ENCODE measurements around the gene GRAMD2B.
"Not testable (repeated sequence)": the region's sequence is repeated elsewhere in the genome, so short reads cannot be mapped to it uniquely, and the experiment has no call there.

Gene GRAMD2B

GRCh38 chr5:126514558-126515141 lies 91.4 kb downstream of the GRAMD2B start:
- no peak overlapping the region for H3K4me3 ChIP-seq (ENCODE audit: low read length)
- no peak for DNase-seq (ENCODE audit: low read depth)
- TF ChIP-seq, protein P1, sequence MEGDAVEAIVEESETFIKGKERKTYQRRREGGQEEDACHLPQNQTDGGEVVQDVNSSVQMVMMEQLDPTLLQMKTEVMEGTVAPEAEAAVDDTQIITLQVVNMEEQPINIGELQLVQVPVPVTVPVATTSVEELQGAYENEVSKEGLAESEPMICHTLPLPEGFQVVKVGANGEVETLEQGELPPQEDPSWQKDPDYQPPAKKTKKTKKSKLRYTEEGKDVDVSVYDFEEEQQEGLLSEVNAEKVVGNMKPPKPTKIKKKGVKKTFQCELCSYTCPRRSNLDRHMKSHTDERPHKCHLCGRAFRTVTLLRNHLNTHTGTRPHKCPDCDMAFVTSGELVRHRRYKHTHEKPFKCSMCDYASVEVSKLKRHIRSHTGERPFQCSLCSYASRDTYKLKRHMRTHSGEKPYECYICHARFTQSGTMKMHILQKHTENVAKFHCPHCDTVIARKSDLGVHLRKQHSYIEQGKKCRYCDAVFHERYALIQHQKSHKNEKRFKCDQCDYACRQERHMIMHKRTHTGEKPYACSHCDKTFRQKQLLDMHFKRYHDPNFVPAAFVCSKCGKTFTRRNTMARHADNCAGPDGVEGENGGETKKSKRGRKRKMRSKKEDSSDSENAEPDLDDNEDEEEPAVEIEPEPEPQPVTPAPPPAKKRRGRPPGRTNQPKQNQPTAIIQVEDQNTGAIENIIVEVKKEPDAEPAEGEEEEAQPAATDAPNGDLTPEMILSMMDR (conservative IDR thresholded peaks at IDR 0.05; ENCODE audit: low read depth, low read length): no peak

DNA sequence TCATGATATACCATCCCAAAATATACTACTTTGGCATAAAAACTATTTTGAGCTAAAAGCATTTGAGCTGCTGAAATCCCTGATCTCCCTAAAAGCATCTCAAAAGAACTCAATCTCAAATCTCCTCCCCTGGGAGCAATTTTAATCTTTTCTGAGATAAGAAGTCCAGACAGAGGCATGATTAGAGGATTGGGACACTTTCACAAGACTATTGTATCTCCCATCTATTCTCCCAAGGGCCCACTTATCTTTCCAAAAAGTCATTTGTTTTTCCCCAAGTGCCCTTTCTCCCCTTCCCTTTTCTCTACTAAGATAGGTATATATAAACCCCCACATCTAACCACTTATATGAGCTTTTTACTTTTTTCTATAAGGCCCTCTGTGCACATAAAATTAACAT lies 92.1 kb downstream of the GRAMD2B start:
- TF ChIP-seq, protein P1 (conservative IDR thresholded peaks at IDR 0.05; ENCODE audit: low read depth, low read length): no peak
- no peak overlapping the region for H3K4me3 ChIP-seq (ENCODE audit: low read length)
- no peak for DNase-seq (ENCODE audit: low read depth)

DNA sequence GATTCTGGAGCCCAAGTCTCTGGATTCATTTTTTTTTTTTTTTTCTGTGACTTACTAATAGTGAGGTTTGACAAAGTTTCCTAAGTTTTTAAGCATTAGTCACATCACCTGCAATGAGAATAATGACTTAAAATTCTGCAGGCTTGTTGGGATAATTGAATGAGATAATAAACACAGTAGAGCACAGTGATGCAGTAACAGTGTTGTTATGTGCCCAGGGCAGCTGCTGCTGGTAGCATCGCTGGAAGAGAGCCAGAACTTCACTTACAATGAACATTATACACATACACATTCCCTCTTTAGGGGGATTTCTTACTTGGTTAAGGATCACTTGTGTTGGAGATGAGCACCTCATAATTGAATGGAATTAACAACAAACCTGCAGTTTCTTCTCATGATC lies 92.9 kb downstream of the GRAMD2B start:
- TF ChIP-seq, protein P1 (conservative IDR thresholded peaks at IDR 0.05; ENCODE audit: low read depth, low read length): no peak
- DNase-seq (ENCODE audit: low read depth): no peak
- no peak overlapping the region for H3K4me3 ChIP-seq (ENCODE audit: low read length)

DNA sequence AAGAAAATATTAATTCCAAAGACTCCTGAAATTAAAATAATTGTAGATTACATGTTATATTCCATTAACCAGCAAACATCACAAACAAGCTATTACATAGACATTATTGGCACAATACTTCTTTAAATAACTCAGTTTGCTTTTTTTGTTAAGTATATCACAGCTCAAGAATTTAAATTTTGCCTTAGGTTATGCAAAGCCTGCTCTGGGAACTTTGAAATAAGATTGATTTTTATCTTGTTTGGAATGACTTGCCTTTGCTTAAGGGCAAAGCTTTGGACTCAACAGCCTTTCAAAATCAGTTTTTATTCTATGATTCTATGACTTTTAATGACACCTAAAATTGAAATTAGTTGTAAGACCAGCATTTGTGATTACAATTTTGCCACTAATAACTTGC lies 93.6 kb downstream of the GRAMD2B start:
- TF ChIP-seq, protein P1 (conservative IDR thresholded peaks at IDR 0.05; ENCODE audit: low read depth, low read length): no peak
- no peak for DNase-seq (ENCODE audit: low read depth)
- no peak overlapping the region for H3K4me3 ChIP-seq (ENCODE audit: low read length)

GRCh38 chr5:126519223-126519622 lies 96.0 kb downstream of the GRAMD2B start:
- not testable (repeated sequence) for H3K4me3 ChIP-seq (ENCODE audit: low read length); DNase-seq (ENCODE audit: low read depth)

DNA sequence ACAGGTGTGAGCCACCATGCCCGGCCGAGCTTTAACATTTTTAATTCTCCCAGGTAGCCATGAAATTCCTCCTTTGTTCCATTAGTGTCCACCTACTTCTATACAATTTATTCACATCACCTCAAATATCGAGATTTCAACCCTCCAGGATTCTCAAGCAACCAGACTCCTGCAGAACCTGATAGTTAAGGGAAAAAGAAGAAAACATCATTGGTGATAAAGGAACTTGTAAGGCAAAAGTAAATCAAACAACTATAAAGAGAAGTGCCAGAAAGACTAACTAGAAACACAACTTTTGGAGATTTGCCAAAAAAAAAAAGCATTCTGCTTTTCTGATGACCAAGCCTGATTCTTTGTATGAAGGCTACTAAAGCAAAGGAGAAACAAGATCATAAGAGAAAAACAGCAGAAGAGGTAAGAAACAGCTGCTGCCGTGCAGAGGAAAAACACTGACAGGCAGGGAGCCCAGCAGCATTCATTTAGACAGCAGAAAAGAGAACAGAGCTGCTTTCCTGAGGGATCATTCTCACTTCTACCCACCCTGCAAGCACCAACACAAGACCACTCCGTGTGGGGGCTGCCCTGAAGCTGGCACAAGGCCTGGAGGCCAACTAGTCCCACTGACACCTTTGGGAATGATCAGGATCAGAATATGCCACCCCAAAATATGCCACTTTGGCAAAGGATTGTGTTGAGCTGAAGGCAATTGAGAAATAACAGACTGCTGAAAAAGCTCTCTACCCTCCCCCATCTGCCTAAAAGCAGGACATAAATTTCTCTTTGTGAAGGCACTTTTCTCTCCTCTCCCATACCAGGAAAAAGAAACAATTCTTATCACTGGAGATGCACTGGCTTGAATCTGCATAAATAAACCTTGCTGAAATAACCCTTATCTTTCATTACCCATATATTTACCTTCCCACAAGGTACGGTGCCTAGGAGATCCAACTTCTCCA lies 96.7 kb downstream of the GRAMD2B start:
- no peak overlapping the region for H3K4me3 ChIP-seq (ENCODE audit: low read length)
- TF ChIP-seq, protein P1 (conservative IDR thresholded peaks at IDR 0.05; ENCODE audit: low read depth, low read length): no peak
- no peak for DNase-seq (ENCODE audit: low read depth)

- H3K4me3 ChIP-seq (ENCODE audit: low read length): no peak overlapping the region
- no peak for DNase-seq (ENCODE audit: low read depth)
- TF ChIP-seq, protein P1 (conservative IDR thresholded peaks at IDR 0.05; ENCODE audit: low read depth, low read length): no peak
Measured at GRCh38 chr5:126520593-126520953, 97.4 kb downstream of the GRAMD2B start.

Measured in retinal pigment epithelial cell (primary cell).